Measurements from ENCODE around the gene CLIP2. TPM values are rescaled to one million over a fixed set of nuclear protein-coding genes. Genes with fewer than 3 reads are reported as not detected.
"Not testable (repeated sequence)": the region's sequence is repeated elsewhere in the genome, so short reads cannot be mapped to it uniquely, and the experiment has no call there.

CLIP2 gene
- under 1 TPM; 0.72 to 0.89 TPM for total RNA-seq

DNA sequence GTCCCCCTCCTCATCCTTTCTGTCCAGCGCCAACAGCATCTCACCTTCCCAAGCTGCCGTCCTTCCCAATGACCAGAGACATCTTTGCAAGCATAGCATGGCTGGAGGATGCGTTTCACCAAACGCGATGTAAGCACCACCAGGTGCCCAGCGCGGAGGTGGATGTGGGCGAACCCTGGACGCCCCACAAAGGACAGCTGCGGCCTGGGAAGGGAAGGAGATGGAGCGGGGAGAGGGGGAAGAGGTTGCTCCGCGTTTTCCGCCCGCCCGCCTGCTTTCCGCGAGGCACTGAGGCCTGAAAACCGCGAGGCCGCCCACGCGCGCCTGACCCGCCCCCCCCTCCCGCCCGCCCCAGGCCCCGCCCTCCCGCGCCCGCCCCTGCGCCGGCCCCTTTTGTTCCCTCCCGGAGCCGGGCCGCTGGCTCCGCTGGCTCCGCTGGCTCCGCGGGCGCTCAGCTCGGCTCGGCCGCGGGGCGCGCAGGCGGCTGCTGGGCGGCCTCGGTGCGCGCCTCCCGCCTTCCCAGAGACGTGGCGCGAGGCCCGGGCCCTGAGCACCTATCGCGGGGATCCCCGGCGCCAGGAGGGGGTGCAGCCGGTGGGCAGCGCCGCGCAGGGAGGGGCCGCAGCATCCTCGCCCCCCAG is at the start of gene CLIP2:
Gene CLIP2, plus strand, starts transcription at position 390 of the 641 bp plus-strand sequence. CDS start 28,140 bp downstream, outside the sequence.
- CTCF ChIA-PET = interaction anchor here (1.0 to 3.6 kb wide), 3 partner anchors 13 to 21 kb away, joined by 3 to 12 read pairs (median 6); no protein-coding TSS in a partner anchor
- H3K4me1 Mint-ChIP-seq = peaks cover 20% of the 10 kb centered on the region
- peaks cover 31% of the 10 kb centered on the region for H3K27me3 Mint-ChIP-seq
- POLR2A ChIA-PET = no interaction called here
- peak within 1 kb of the TSS; percentile 37 for H3K27ac Mint-ChIP-seq
- H3K9me3 Mint-ChIP-seq = no peaks in the 10 kb centered on the region
- peak; percentile 71 for DNase-seq
- H3K4me3 Mint-ChIP-seq = peak within 1 kb of the TSS; percentile 61
- no peaks in the 10 kb centered on the region for H3K36me3 Mint-ChIP-seq (ENCODE audit: low read depth)

GRCh38 chr7:74240482-74240881 is 48.7 kb upstream of the CLIP2 start:
- H3K9me3 Mint-ChIP-seq = no peaks in the 10 kb centered on the region
- H3K4me1 Mint-ChIP-seq = peaks cover 29% of the 10 kb centered on the region
- no peaks in the 10 kb centered on the region for H3K27me3 Mint-ChIP-seq
- no peak overlapping the region for H3K4me3 Mint-ChIP-seq
- H3K27ac Mint-ChIP-seq = no peak overlapping the region
- DNase-seq = no peak
- ChIA-PET CTCF (interaction anchor here (1.5 kb wide), 1 partner anchor 10 kb away, joined by 5 read pairs; no protein-coding TSS in a partner anchor), POLR2A (no interaction called here)
- H3K36me3 Mint-ChIP-seq (ENCODE audit: low read depth) = peaks cover 36% of the 10 kb centered on the region

GRCh38 chr7:74242122-74242443 is 47.1 kb upstream of the CLIP2 start:
- Mint-ChIP-seq H3K27ac (no peak overlapping the region), H3K4me3 (no peak overlapping the region), H3K9me3 (no peaks in the 10 kb centered on the region), H3K4me1 (peaks cover 20% of the 10 kb centered on the region), H3K27me3 (no peaks in the 10 kb centered on the region), H3K36me3 (ENCODE audit: low read depth) (peaks cover 34% of the 10 kb centered on the region)
- DNase-seq = no peak
- ChIA-PET POLR2A (no interaction called here), CTCF (interaction anchor here (0.6 kb wide), 1 partner anchor 366 kb away, joined by 3 read pairs; no protein-coding TSS in a partner anchor)

DNA sequence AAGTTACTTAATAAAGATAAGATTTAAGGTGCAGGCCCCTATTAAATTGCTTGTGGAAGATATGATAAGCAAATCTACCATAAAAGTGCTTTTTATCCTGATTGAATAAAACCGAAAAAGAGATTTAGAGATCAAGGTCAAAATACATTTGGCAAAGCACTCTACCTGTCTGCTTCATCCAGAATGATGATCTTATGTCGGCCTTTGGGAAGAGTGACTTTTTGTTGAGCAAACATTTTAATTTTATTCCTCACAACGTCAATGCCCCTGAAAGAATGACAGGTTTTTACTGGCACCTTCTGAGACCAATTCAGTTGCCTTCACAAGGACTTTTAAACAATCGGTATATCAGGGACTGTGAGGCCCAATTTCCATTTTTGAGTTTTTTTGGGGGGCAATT is 42.7 kb upstream of the CLIP2 start:
- POLR2A ChIA-PET = no interaction called here
- Mint-ChIP-seq H3K27me3 (no peaks in the 10 kb centered on the region), H3K4me1 (peaks cover 21% of the 10 kb centered on the region), H3K9me3 (no peaks in the 10 kb centered on the region), H3K36me3 (ENCODE audit: low read depth) (peaks cover 45% of the 10 kb centered on the region), H3K27ac (no peak overlapping the region), H3K4me3 (no peak overlapping the region)
- CTCF ChIA-PET = interaction anchor here (0.7 kb wide), 1 partner anchor 10 kb away, joined by 3 read pairs; no protein-coding TSS in a partner anchor
- DNase-seq = no peak

DNA sequence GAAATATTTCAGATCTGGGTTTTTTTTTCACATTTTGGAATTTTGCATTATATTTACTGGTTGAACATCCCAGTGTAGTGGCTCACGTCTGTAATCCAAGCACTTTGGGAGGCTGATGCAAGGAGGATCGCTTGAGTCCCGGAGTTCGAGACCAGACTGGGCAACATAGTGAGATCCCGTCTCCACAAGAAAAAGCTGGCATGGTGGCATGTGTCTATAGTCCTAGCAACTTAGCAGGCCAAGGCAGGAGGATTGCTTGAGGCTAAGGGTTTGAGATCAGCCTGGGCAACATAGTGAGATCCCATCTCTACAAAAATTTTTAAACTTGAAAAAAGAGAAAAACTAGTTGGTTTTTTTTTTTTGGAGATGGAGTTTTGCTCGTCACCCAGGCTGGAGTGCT is 41.1 kb upstream of the CLIP2 start:
- no peaks in the 10 kb centered on the region for H3K27me3 Mint-ChIP-seq
- H3K27ac Mint-ChIP-seq = no peak overlapping the region
- CTCF ChIA-PET = interaction anchor here (1.1 to 1.2 kb wide), 2 partner anchors 33 to 42 kb away, joined by 3 read pairs; no protein-coding TSS in a partner anchor
- peaks cover 43% of the 10 kb centered on the region for H3K36me3 Mint-ChIP-seq (ENCODE audit: low read depth)
- peaks cover 24% of the 10 kb centered on the region for H3K4me1 Mint-ChIP-seq
- H3K9me3 Mint-ChIP-seq = no peaks in the 10 kb centered on the region
- no peak for DNase-seq
- H3K4me3 Mint-ChIP-seq = no peak overlapping the region
- POLR2A ChIA-PET = interaction anchor here (1.1 kb wide), 1 partner anchor 17 kb away, joined by 4 read pairs; no protein-coding TSS in a partner anchor

GRCh38 chr7:74249058-74249457 is 40.1 kb upstream of the CLIP2 start:
- H3K4me3 Mint-ChIP-seq, DNase-seq, H3K27me3 Mint-ChIP-seq, H3K27ac Mint-ChIP-seq, POLR2A ChIA-PET, H3K9me3 Mint-ChIP-seq: not testable (repeated sequence)
- Mint-ChIP-seq H3K36me3 (ENCODE audit: low read depth) (peaks cover 39% of the 10 kb centered on the region), H3K4me1 (peaks cover 28% of the 10 kb centered on the region)
- CTCF ChIA-PET = interaction anchor here (1.1 to 1.2 kb wide), 2 partner anchors 34 to 43 kb away, joined by 3 read pairs; no protein-coding TSS in a partner anchor

- Mint-ChIP-seq H3K36me3 (ENCODE audit: low read depth) (peaks cover 32% of the 10 kb centered on the region), H3K4me1 (peaks cover 49% of the 10 kb centered on the region), H3K27ac (peak overlapping the region; percentile 50), H3K9me3 (no peaks in the 10 kb centered on the region), H3K27me3 (no peaks in the 10 kb centered on the region), H3K4me3 (peak overlapping the region; percentile 95)
- ChIA-PET CTCF (interaction anchor here (0.6 to 2.3 kb wide), 3 partner anchors 16 to 47 kb away, joined by 3 to 8 read pairs (median 3); no protein-coding TSS in a partner anchor), POLR2A (no interaction called here)
- no peak for DNase-seq
Observed at GRCh38 chr7:74252893-74253292, 36.3 kb upstream of the CLIP2 start.

- Mint-ChIP-seq H3K27ac (peak overlapping the region; percentile 96), H3K4me1 (peaks cover 49% of the 10 kb centered on the region), H3K36me3 (ENCODE audit: low read depth) (peaks cover 29% of the 10 kb centered on the region), H3K4me3 (peak overlapping the region; percentile 95), H3K27me3 (no peaks in the 10 kb centered on the region), H3K9me3 (no peaks in the 10 kb centered on the region)
- ChIA-PET POLR2A (no interaction called here), CTCF (interaction anchor here (0.6 to 2.3 kb wide), 6 partner anchors 22 to 347 kb away, joined by 3 to 8 read pairs (median 4); no protein-coding TSS in a partner anchor)
- no peak for DNase-seq
Observed at GRCh38 chr7:74253331-74253730, 35.9 kb upstream of the CLIP2 start.

GRCh38 chr7:74253835-74254128 is 35.4 kb upstream of the CLIP2 start:
- DNase-seq = no peak
- Mint-ChIP-seq H3K27ac (peak overlapping the region; percentile 96), H3K27me3 (no peaks in the 10 kb centered on the region), H3K36me3 (ENCODE audit: low read depth) (peaks cover 25% of the 10 kb centered on the region), H3K9me3 (no peaks in the 10 kb centered on the region), H3K4me3 (peak overlapping the region; percentile 95), H3K4me1 (peaks cover 49% of the 10 kb centered on the region)
- POLR2A ChIA-PET = no interaction called here
- CTCF ChIA-PET = interaction anchor here (0.6 to 2.3 kb wide), 5 partner anchors 22 to 348 kb away, joined by 3 to 8 read pairs (median 4); no protein-coding TSS in a partner anchor

DNA sequence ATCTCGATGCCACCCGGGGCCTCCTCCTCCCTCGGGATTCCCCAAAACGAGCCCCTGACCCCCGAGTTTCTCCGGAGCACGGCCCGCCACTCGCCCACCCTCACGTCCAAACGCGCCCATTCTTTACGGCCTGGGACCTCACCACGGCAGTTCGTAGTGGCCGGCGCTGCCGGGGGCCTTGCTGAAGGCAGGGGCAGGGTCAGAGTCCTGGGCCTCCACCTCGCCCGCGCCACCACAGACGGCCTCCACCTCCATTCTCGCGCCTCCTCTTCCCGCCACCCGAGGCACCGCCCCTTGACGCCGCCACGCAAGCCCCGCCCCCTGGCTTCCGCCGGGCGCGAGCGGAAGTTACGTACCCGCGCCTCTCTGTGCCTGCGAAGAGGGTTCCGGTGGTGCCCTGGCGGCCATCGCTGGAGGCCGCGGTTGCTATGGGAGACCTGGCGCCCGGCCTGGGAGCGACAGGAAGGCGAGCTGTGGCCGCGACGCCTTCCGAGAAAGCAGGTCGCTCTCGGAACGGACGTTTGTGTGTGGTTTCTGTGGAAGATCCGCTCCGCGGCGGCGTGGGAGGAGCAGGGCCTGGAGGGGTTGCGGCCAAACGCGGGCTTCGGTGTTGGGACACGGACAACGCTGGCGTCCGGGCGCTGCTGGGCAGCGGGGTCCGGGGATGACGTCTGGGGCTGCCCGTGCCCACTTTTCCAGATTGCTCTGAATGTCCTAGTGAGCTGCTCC is 34.9 kb upstream of the CLIP2 start, which contains the start of gene RFC2:
Gene RFC2, minus strand, starts transcription at position 271 of the 729 bp plus-strand sequence. Its CDS starts 16 bp downstream, at position 255.
- peak within 1 kb of the TSS; percentile 95 for H3K4me3 Mint-ChIP-seq
- DNase-seq = peak; percentile 96
- peaks cover 21% of the 10 kb centered on the region for H3K36me3 Mint-ChIP-seq (ENCODE audit: low read depth)
- no peaks in the 10 kb centered on the region for H3K27me3 Mint-ChIP-seq
- peak within 1 kb of the TSS; percentile 96 for H3K27ac Mint-ChIP-seq
- H3K9me3 Mint-ChIP-seq = no peaks in the 10 kb centered on the region
- H3K4me1 Mint-ChIP-seq = peaks cover 46% of the 10 kb centered on the region
- ChIA-PET CTCF (interaction anchor here (0.6 to 1.6 kb wide), 5 partner anchors 23 to 348 kb away, joined by 3 to 5 read pairs (median 4); no protein-coding TSS in a partner anchor), POLR2A (interaction anchor here (0.6 kb wide), 1 partner anchor 54 kb away, joined by 4 read pairs; no protein-coding TSS in a partner anchor)

GRCh38 chr7:74254858-74255379 is 34.3 kb upstream of the CLIP2 start:
- H3K36me3 Mint-ChIP-seq (ENCODE audit: low read depth) = peaks cover 17% of the 10 kb centered on the region
- peak overlapping the region; percentile 96 for H3K27ac Mint-ChIP-seq
- POLR2A ChIA-PET = interaction anchor here (0.6 to 0.7 kb wide), 2 partner anchors 54 to 76 kb away, joined by 3 to 4 read pairs; no protein-coding TSS in a partner anchor
- CTCF ChIA-PET = interaction anchor here (1.6 kb wide), 1 partner anchor 146 kb away, joined by 3 read pairs; no protein-coding TSS in a partner anchor
- no peaks in the 10 kb centered on the region for H3K9me3 Mint-ChIP-seq
- peaks cover 46% of the 10 kb centered on the region for H3K4me1 Mint-ChIP-seq
- DNase-seq = peak; percentile 17
- no peaks in the 10 kb centered on the region for H3K27me3 Mint-ChIP-seq
- peak overlapping the region; percentile 95 for H3K4me3 Mint-ChIP-seq

DNA sequence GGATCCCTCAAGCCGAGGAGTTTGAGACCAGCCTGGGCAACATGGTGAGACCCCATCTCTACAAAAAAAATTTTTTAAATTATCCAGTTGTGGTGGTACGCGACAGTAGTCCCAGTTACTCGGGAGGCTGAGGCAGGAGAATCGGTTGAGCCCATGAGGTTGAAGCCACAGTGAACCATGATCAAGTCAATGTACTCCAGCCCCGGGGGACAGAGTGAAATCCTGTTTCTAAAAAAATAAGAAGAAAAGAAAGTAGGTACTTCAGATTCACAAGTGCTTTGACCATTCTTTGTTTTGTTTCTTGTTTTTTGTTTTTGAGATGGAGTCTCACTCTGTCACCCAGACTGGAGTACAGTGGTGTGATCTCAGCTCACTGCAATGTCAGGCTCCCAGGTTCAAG is 33.7 kb upstream of the CLIP2 start:
- Mint-ChIP-seq H3K36me3 (ENCODE audit: low read depth) (peaks cover 13% of the 10 kb centered on the region), H3K4me3 (peak overlapping the region; percentile 95), H3K4me1 (peaks cover 44% of the 10 kb centered on the region)
- not testable (repeated sequence) for DNase-seq, H3K27me3 Mint-ChIP-seq, H3K27ac Mint-ChIP-seq, H3K9me3 Mint-ChIP-seq
- CTCF ChIA-PET = interaction anchor here (1.6 kb wide), 1 partner anchor 145 kb away, joined by 3 read pairs; no protein-coding TSS in a partner anchor
- POLR2A ChIA-PET = interaction anchor here (0.7 kb wide), 1 partner anchor 77 kb away, joined by 3 read pairs; no protein-coding TSS in a partner anchor
